GM12892 (cell line): Measurements from ENCODE around the gene PRKCH.

Experiments used
- POLR2A ChIP-seq: IDR thresholded peaks from 2 replicates; pipeline ENCODE4 v1.6.1; 2011; ENCODE audit warnings: low read depth, low read length, control low read depth
- POLR2AphosphoS5 ChIP-seq: IDR thresholded peaks from 2 replicates; pipeline ENCODE4 v1.6.1; 2011; ENCODE audit warnings: low read depth, low read length, control low read depth
- TAF1 ChIP-seq: IDR thresholded peaks from 2 replicates; pipeline ENCODE4 v1.6.1; 2011; ENCODE audit warnings: low read depth, mild to moderate bottlenecking, control low read depth, low read length, borderline replicate concordance

GRCh38 chr14:61284001-61284400 is 37.4 kb upstream of the PRKCH start:
- no peak for TF ChIP-seq POLR2AphosphoS5
- TF ChIP-seq POLR2A = no peak
- TF ChIP-seq TAF1 = no peak
